Hepatocyte (in vitro differentiated cells): ENCODE results near the gene COL20A1.

Source experiments
- EZH2 ChIP-seq: fragments of 200-600 bp; sonication (generic); IDR thresholded peaks from 2 replicates; pipeline ENCODE4 v1.6.1; 2016; ENCODE audit warnings: antibody characterized with exemption, mild to moderate bottlenecking, borderline replicate concordance
- EZH2phosphoT487 ChIP-seq: fragments of 200-600 bp; sonication (generic); IDR thresholded peaks from one replicate; pipeline ENCODE4 v1.6.1; 2018; ENCODE audit warnings: antibody characterized with exemption, mild to moderate bottlenecking, low read depth, moderate library complexity; ENCODE audit not compliant: unreplicated experiment, severe bottlenecking
- TF ChIP-seq, protein P1 (sequence below): fragments of 200-600 bp; sonication (generic); IDR thresholded peaks from 2 replicates; pipeline ENCODE4 v1.5.1; 2016; ENCODE audit warnings: antibody characterized with exemption, mild to moderate bottlenecking; ENCODE audit not compliant: poor library complexity

DNA sequence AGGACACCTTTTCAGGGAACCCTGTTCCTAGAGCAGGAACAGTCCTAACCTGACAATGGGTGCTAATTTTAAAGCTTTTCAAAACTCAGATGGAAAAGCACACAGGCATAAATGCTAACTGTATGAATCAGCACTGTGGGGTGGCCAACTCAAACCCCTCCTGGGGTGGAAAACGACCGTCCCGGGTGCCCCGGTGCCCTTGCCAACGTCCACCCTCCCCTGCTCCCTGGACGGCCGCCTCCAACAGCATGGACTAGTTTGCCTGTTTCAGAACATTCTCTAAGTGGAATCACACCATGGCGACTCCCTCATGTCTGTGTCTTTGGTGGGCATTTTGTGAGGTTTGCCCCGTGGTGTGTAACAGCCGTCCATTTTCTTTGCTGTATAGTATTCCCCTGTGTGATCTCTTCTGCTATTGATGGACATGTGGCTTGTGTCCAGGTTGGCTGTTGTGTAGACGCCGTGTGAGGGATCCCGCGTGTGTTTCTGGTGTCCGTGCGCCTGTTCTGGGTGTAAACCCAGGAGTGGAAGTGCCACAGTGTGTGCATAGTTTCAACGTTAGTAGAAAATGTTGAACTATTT, 5.8 kb downstream of the COL20A1 start:
- TF ChIP-seq, protein P1, sequence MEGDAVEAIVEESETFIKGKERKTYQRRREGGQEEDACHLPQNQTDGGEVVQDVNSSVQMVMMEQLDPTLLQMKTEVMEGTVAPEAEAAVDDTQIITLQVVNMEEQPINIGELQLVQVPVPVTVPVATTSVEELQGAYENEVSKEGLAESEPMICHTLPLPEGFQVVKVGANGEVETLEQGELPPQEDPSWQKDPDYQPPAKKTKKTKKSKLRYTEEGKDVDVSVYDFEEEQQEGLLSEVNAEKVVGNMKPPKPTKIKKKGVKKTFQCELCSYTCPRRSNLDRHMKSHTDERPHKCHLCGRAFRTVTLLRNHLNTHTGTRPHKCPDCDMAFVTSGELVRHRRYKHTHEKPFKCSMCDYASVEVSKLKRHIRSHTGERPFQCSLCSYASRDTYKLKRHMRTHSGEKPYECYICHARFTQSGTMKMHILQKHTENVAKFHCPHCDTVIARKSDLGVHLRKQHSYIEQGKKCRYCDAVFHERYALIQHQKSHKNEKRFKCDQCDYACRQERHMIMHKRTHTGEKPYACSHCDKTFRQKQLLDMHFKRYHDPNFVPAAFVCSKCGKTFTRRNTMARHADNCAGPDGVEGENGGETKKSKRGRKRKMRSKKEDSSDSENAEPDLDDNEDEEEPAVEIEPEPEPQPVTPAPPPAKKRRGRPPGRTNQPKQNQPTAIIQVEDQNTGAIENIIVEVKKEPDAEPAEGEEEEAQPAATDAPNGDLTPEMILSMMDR: no peak
- no peak for TF ChIP-seq EZH2
- no peak for TF ChIP-seq EZH2phosphoT487
